ENCODE data around the gene COMT. TPM values are rescaled to one million over a fixed set of nuclear protein-coding genes. Genes with fewer than 3 reads are reported as not detected.

COMT gene
- total RNA-seq, 2 experiments from 2014 or later: 11.3 to 11.4 TPM

DNA sequence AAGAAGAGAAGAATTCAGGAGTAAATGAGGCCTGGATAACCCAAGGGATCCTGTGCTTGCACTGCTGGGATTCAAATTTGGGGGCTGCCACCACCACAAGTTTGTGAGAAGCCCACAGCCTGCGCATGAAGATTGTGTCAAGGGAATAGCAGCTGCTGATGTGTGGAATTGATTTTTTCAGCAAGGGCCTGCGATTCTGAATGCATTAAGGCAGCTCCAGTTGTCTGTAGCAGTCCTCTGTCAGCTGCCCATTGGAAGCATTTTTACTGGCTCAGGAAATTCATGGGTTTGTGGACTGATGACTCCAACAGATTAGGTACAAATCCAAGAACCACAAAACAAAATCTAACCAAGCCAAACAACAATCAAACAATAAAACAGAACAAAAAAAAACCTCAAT is 61.1 kb downstream of the COMT start:
- no peak overlapping the region for H3K4me3 Mint-ChIP-seq
- POLR2A ChIA-PET: no interaction called here
- Histone ChIP-seq H3K27me3 (ENCODE audit: control insufficient read depth in 1 of 2, insufficient read depth in 2 of 2, low read length in 2 of 2) (no peaks in the 10 kb centered on the region), H3K4me3 (ENCODE audit: low read length) (no peak overlapping the region), H3K36me3 (ENCODE audit: insufficient read depth, low read length) (no peaks in the 10 kb centered on the region), H3K27ac (ENCODE audit: low read depth in 1 of 2, low read length in 2 of 2) (no peak overlapping the region), H3K9me3 (ENCODE audit: control insufficient read depth in 1 of 2, insufficient read depth in 1 of 2, low read length in 2 of 2) (peaks cover 5 to 9% of the 10 kb centered on the region in 2 experiments), H3K4me1 (ENCODE audit: insufficient read depth, low read length) (no peaks in the 10 kb centered on the region)
- H3K36me3 Mint-ChIP-seq (ENCODE audit: low read depth): no peaks in the 10 kb centered on the region
- TF ChIP-seq, protein P1, sequence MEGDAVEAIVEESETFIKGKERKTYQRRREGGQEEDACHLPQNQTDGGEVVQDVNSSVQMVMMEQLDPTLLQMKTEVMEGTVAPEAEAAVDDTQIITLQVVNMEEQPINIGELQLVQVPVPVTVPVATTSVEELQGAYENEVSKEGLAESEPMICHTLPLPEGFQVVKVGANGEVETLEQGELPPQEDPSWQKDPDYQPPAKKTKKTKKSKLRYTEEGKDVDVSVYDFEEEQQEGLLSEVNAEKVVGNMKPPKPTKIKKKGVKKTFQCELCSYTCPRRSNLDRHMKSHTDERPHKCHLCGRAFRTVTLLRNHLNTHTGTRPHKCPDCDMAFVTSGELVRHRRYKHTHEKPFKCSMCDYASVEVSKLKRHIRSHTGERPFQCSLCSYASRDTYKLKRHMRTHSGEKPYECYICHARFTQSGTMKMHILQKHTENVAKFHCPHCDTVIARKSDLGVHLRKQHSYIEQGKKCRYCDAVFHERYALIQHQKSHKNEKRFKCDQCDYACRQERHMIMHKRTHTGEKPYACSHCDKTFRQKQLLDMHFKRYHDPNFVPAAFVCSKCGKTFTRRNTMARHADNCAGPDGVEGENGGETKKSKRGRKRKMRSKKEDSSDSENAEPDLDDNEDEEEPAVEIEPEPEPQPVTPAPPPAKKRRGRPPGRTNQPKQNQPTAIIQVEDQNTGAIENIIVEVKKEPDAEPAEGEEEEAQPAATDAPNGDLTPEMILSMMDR (IDR thresholded peaks at IDR 0.05): no peak
- CTCF ChIA-PET: no interaction called here
- peaks cover 10% of the 10 kb centered on the region for H3K9me3 Mint-ChIP-seq
- DNase-seq: no peak
- H3K27me3 Mint-ChIP-seq: no peaks in the 10 kb centered on the region
- intact Hi-C loops (cut with DNase I, micrococcal nuclease): no loop called here
- no peak for ATAC-seq (ENCODE audit: poor library complexity)
- no peak overlapping the region for H3K27ac Mint-ChIP-seq
- no peaks in the 10 kb centered on the region for H3K4me1 Mint-ChIP-seq (ENCODE audit: low read depth)

DNA sequence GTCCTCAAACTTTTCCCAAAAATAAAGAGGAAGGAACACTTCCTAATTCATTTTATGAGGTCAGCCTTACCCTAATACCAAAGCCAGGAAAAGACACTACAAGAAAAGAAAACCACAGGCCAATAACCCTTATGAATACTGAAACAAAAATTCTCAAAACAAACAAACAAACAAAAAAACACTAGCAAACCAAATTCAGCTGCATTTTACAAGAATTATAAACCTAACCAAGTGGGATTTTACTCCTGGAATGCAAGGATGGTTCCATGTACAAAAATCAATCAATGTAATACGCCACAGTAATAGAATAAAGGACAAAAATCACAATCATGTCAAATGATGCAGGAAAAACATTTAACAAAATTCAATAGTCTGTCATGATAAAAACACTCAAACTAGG is 61.7 kb downstream of the COMT start:
- no peaks in the 10 kb centered on the region for H3K27me3 ChIP-seq (ENCODE audit: control insufficient read depth in 1 of 2, insufficient read depth in 2 of 2, low read length in 2 of 2)
- ChIA-PET POLR2A (no interaction called here), CTCF (no interaction called here)
- H3K27ac ChIP-seq (ENCODE audit: low read depth in 1 of 2, low read length in 2 of 2): no peak overlapping the region
- no peak overlapping the region for H3K4me3 ChIP-seq (ENCODE audit: low read length)
- H3K27ac Mint-ChIP-seq: no peak overlapping the region
- H3K4me1 Mint-ChIP-seq (ENCODE audit: low read depth): no peaks in the 10 kb centered on the region
- H3K9me3 ChIP-seq (ENCODE audit: control insufficient read depth in 1 of 2, insufficient read depth in 1 of 2, low read length in 2 of 2): peaks cover 5 to 9% of the 10 kb centered on the region in 2 experiments
- TF ChIP-seq, protein P1 (IDR thresholded peaks at IDR 0.05): no peak
- ATAC-seq (ENCODE audit: poor library complexity) (no peak), DNase-seq (no peak)
- H3K4me3 Mint-ChIP-seq: no peak overlapping the region
- intact Hi-C loops (cut with DNase I, micrococcal nuclease): no loop called here
- H3K36me3 Mint-ChIP-seq (ENCODE audit: low read depth): no peaks in the 10 kb centered on the region
- no peaks in the 10 kb centered on the region for H3K4me1 ChIP-seq (ENCODE audit: insufficient read depth, low read length)
- no peaks in the 10 kb centered on the region for H3K27me3 Mint-ChIP-seq
- H3K9me3 Mint-ChIP-seq: peaks cover 10% of the 10 kb centered on the region
- H3K36me3 ChIP-seq (ENCODE audit: insufficient read depth, low read length): no peaks in the 10 kb centered on the region

DNA sequence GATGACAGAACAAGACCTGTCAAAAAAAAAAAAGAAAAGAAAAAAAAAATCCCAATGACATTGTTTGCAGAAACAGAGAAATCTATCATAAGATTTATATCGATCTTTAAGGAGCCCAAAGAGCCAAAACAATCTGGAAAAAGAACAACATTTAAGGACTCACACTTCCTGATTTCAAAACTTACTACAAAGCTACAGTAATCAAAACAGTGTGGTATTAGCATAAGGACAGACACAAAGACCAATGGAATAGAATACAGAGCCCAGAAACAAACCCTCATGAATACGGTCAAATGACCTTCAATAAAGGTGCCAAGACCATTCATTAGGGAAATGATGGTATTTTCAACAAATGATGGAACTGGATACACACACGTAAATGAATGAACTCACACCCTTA is 62.9 kb downstream of the COMT start:
- ATAC-seq (ENCODE audit: poor library complexity): no peak
- Histone ChIP-seq H3K4me1 (ENCODE audit: insufficient read depth, low read length) (no peaks in the 10 kb centered on the region), H3K9me3 (ENCODE audit: control insufficient read depth in 1 of 2, insufficient read depth in 1 of 2, low read length in 2 of 2) (peaks cover 5 to 9% of the 10 kb centered on the region in 2 experiments), H3K4me3 (ENCODE audit: low read length) (no peak overlapping the region), H3K36me3 (ENCODE audit: insufficient read depth, low read length) (no peaks in the 10 kb centered on the region), H3K27ac (ENCODE audit: low read depth in 1 of 2, low read length in 2 of 2) (no peak overlapping the region), H3K27me3 (ENCODE audit: control insufficient read depth in 1 of 2, insufficient read depth in 2 of 2, low read length in 2 of 2) (no peaks in the 10 kb centered on the region)
- Mint-ChIP-seq H3K4me1 (ENCODE audit: low read depth) (no peaks in the 10 kb centered on the region), H3K9me3 (peaks cover 10% of the 10 kb centered on the region), H3K27ac (no peak overlapping the region), H3K36me3 (ENCODE audit: low read depth) (no peaks in the 10 kb centered on the region), H3K27me3 (no peaks in the 10 kb centered on the region), H3K4me3 (no peak overlapping the region)
- ChIA-PET POLR2A (no interaction called here), CTCF (no interaction called here)
- intact Hi-C loops (cut with DNase I, micrococcal nuclease): no loop called here
- DNase-seq: no peak
- TF ChIP-seq, protein P1 (IDR thresholded peaks at IDR 0.05): no peak

All from CD4-positive, alpha-beta T cell (primary cell).